Measurements from ENCODE around the gene TSFM. TPM values are rescaled to one million over a fixed set of nuclear protein-coding genes. Genes with fewer than 3 reads are reported as not detected.

TSFM gene
- total RNA-seq, 1 donor from 2014 or later: 18.1 TPM

DNA sequence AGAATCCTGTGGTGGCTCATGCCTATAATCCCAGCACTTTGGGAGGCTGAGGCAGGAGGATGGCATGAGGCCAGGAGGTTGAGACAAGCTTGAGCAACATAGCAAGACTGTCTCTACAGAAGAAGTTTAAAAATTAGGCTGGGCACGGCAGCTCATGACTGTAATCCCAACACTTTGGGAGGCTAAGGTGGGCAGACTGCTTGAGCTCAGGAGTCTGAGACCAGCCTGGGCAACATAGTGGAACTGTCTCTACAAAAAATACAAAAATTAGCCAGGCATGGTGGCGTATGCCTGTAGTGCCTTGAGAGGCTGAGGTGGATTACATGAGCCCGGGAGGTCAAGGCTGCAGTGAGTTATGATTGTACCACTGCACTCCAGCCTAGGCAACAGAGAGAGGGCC, 14.7 kb upstream of the TSFM start:
- Mint-ChIP-seq H3K36me3 (peaks cover 18% of the 10 kb centered on the region), H3K27me3 (ENCODE audit: insufficient read depth, low read depth) (peaks cover 44% of the 10 kb centered on the region)

DNA sequence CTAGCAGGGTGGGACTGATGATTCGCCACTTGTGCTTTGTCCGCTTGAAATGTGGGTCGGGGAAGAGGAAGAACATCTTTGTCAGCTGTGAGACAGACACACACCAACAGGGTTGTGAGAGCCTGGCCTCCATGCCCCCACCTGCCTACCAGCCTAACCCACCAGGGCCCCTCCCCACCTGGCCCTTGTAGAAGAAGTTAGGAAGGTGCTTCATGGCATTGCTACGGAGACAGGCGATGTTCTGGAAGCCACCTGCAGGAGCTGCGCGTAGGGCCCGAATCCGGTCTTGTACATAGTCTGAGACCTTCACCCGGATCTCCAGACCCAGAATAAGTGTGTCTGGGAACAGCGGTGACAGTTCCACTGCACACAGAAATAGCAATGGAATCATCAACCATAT, 13.0 kb upstream of the TSFM start:
- Histone ChIP-seq H3K9ac (no peak overlapping the region), H3K4me3 (no peak overlapping the region), H3K27me3 (peaks cover 45% of the 10 kb centered on the region), H4K20me1 (ENCODE audit: low read depth) (peaks cover 29% of the 10 kb centered on the region), H3K27ac (no peak overlapping the region), H3F3A (ENCODE audit: low read depth) (peaks cover 43% of the 10 kb centered on the region), H2AFZ (replicated peaks) (no peak overlapping the region), H3K4me1 (peaks cover 24% of the 10 kb centered on the region), H3K79me2 (ENCODE audit: low read depth) (peaks cover 8% of the 10 kb centered on the region), H3K4me2 (no peak overlapping the region), H3K9me3 (ENCODE audit: low read depth) (no peaks in the 10 kb centered on the region), H3K36me3 (no peaks in the 10 kb centered on the region)
- Mint-ChIP-seq H3K36me3 (peaks cover 14% of the 10 kb centered on the region), H3K4me1 (peaks cover 28% of the 10 kb centered on the region), H3K9me3 (peaks cover 2% of the 10 kb centered on the region), H3K27ac (no peak overlapping the region), H3K4me3 (peak overlapping the region; percentile 39), H3K27me3 (ENCODE audit: insufficient read depth, low read depth) (peaks cover 28% of the 10 kb centered on the region)
- TF ChIP-seq EZH2phosphoT487 (IDR thresholded peaks at IDR 0.05) (no peak), EZH2 (IDR thresholded peaks at IDR 0.05) (no peak)
- TF ChIP-seq, protein P1, sequence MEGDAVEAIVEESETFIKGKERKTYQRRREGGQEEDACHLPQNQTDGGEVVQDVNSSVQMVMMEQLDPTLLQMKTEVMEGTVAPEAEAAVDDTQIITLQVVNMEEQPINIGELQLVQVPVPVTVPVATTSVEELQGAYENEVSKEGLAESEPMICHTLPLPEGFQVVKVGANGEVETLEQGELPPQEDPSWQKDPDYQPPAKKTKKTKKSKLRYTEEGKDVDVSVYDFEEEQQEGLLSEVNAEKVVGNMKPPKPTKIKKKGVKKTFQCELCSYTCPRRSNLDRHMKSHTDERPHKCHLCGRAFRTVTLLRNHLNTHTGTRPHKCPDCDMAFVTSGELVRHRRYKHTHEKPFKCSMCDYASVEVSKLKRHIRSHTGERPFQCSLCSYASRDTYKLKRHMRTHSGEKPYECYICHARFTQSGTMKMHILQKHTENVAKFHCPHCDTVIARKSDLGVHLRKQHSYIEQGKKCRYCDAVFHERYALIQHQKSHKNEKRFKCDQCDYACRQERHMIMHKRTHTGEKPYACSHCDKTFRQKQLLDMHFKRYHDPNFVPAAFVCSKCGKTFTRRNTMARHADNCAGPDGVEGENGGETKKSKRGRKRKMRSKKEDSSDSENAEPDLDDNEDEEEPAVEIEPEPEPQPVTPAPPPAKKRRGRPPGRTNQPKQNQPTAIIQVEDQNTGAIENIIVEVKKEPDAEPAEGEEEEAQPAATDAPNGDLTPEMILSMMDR (IDR thresholded peaks at IDR 0.05): no peak
- DNase-seq (ENCODE audit: low spot score): no peak

More for the DNA sequence above, 14.7 kb upstream of the TSFM start:
- peaks cover 29% of the 10 kb centered on the region for H3K4me1 Mint-ChIP-seq
- Histone ChIP-seq H3K27ac (no peak overlapping the region), H3K4me3 (no peak overlapping the region), H3K36me3 (no peaks in the 10 kb centered on the region), H3K27me3 (peaks cover 51% of the 10 kb centered on the region), H3K4me2 (no peak overlapping the region), H4K20me1 (ENCODE audit: low read depth) (peaks cover 29% of the 10 kb centered on the region), H2AFZ (replicated peaks) (no peak overlapping the region), H3K9ac (no peak overlapping the region), H3K9me3 (ENCODE audit: low read depth) (no peaks in the 10 kb centered on the region), H3F3A (ENCODE audit: low read depth) (peaks cover 40% of the 10 kb centered on the region), H3K4me1 (peaks cover 24% of the 10 kb centered on the region), H3K79me2 (ENCODE audit: low read depth) (peaks cover 8% of the 10 kb centered on the region)
- TF ChIP-seq EZH2 (IDR thresholded peaks at IDR 0.05) (no peak), EZH2phosphoT487 (IDR thresholded peaks at IDR 0.05) (no peak)
- TF ChIP-seq, protein P1 (IDR thresholded peaks at IDR 0.05): no peak
- no peak overlapping the region for H3K4me3 Mint-ChIP-seq
- peaks cover 4% of the 10 kb centered on the region for H3K9me3 Mint-ChIP-seq
- H3K27ac Mint-ChIP-seq: no peak overlapping the region
- no peak for DNase-seq (ENCODE audit: low spot score)

DNA sequence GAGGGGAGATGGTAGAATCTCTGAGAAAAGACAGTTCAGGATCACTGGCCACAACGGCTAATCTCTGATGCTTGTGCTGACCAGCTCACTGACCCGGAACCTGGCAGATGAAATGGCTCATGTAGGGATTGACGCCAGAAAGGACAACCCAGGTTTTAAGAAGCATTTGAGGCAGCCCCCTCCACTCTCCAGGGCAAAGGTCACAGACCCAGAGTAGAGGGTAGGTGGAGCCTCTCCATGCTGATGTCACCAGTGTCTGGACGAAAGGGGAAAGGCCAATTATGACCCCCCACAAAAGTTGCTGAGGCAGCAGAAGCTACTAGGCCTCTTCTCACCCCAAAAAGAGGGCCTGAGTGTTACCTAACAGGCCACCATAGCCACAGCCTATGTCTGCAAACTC, 11.9 kb upstream of the TSFM start:
- TF ChIP-seq EZH2 (IDR thresholded peaks at IDR 0.05) (no peak), EZH2phosphoT487 (IDR thresholded peaks at IDR 0.05) (no peak)
- TF ChIP-seq, protein P1 (IDR thresholded peaks at IDR 0.05): no peak
- Histone ChIP-seq H3F3A (ENCODE audit: low read depth) (peaks cover 35% of the 10 kb centered on the region), H3K9me3 (ENCODE audit: low read depth) (no peaks in the 10 kb centered on the region), H3K4me3 (no peak overlapping the region), H3K9ac (no peak overlapping the region), H2AFZ (replicated peaks) (no peak overlapping the region), H3K36me3 (no peaks in the 10 kb centered on the region), H3K27me3 (peaks cover 33% of the 10 kb centered on the region), H3K27ac (no peak overlapping the region), H3K79me2 (ENCODE audit: low read depth) (peaks cover 8% of the 10 kb centered on the region), H3K4me2 (peak overlapping the region; percentile 95), H3K4me1 (peaks cover 18% of the 10 kb centered on the region), H4K20me1 (ENCODE audit: low read depth) (peaks cover 18% of the 10 kb centered on the region)
- peaks cover 28% of the 10 kb centered on the region for H3K4me1 Mint-ChIP-seq
- H3K4me3 Mint-ChIP-seq: peak overlapping the region; percentile 83
- peaks cover 2% of the 10 kb centered on the region for H3K9me3 Mint-ChIP-seq
- H3K27me3 Mint-ChIP-seq (ENCODE audit: insufficient read depth, low read depth): peaks cover 17% of the 10 kb centered on the region
- no peak overlapping the region for H3K27ac Mint-ChIP-seq
- peaks cover 14% of the 10 kb centered on the region for H3K36me3 Mint-ChIP-seq
- DNase-seq (ENCODE audit: low spot score): no peak
